Body of pancreas (tissue), 4 donors: ENCODE results near the gene ST3GAL4. TPM values are rescaled to one million over a fixed set of nuclear protein-coding genes. Genes with fewer than 3 reads are reported as not detected.
"Not testable (repeated sequence)": the region's sequence is repeated elsewhere in the genome, so short reads cannot be mapped to it uniquely, and the experiment has no call there.

Experiments
- ATAC-seq: fragments of 150-250 bp; one replicate; pipeline ENCODE4 v1.9.1; 2016
- DNase-seq, 4 donors: peaks; one replicate each; pipeline ENCODE4 v3.0.0-alpha.2; 2019
- H3K27ac ChIP-seq, 4 donors: fragments of 200-600 bp; sonication (generic); 1 replicate in 3 of 4; 2 replicates in 1 of 4; pipeline versions ENCODE4 v1.5.1 to v1.6.1; 2016 to 2019; ENCODE audit warnings: mild to moderate bottlenecking in 1 of 4, mixed read lengths in 1 of 4, moderate library complexity in 1 of 4
- H3K27me3 ChIP-seq, 2 donors: fragments of 200-600 bp; sonication (generic); one replicate each; pipeline ENCODE4 v1.6.0; 2016; ENCODE audit warnings: mild to moderate bottlenecking in 1 of 2
- H3K36me3 ChIP-seq, 2 donors: fragments of 200-600 bp; sonication (generic); replicated peaks in 1 of 2; 2 replicates each; pipeline ENCODE4 v1.5.1; 2016; ENCODE audit warnings: low read depth in 2 of 2; ENCODE audit not compliant: insufficient read depth in 1 of 2
- H3K4me1 ChIP-seq: fragments of 200-600 bp; sonication (generic); one replicate; pipeline ENCODE4 v1.6.0; 2016
- H3K4me3 ChIP-seq, 2 donors: fragments of 200-600 bp; sonication (generic); 1 replicate in 1 of 2; 2 replicates in 1 of 2; pipeline ENCODE4 v1.5.1; 2016 to 2019
- H3K9me3 ChIP-seq, 3 donors: fragments of 200-600 bp; sonication (generic); 1 replicate in 2 of 3; 2 replicates in 1 of 3; pipeline ENCODE4 v1.5.1; 2016
- CTCF ChIP-seq, 7 experiments: fragments of 450-650 bp in 4 of 7; fragments of 200-600 bp in 3 of 7; sonication (generic) in 3 of 7; IDR thresholded peaks; one replicate each; pipeline ENCODE4 v1.5.1; 2016 to 2019; ENCODE audit warnings: antibody characterized with exemption in 7 of 7
- POLR2A ChIP-seq, 3 donors: fragments of 450-650 bp; IDR thresholded peaks; one replicate each; pipeline ENCODE4 v1.6.1; 2016; ENCODE audit warnings: antibody characterized with exemption in 3 of 3, mild to moderate bottlenecking in 2 of 3
- WGBS, 2 donors: methylation state at CpG; one replicate each; pipeline ENCODE4 v1.1.5; 2017; 5-methylcytosine and 5-hydroxymethylcytosine counted together
- intact Hi-C: fragments of 100-400 bp; cut with DNase I; formaldehyde crosslinking; loops from one replicate; pipeline ENCODE4 v1.15.1; 2023
- total RNA-seq, 2 donors: library from RNA; depleted of rRNA; stranded (reverse); fragments of >200 nt; gene quantifications; one replicate each; pipeline ENCODE4 v1.1.0, GENCODE V29; 2016

Gene ST3GAL4
- total RNA-seq, 2 donors from 2014 or later: 7.5 to 14.8 TPM

GRCh38 chr11:126383339-126384335 lies 28.2 kb downstream of the ST3GAL4 start:
- Histone ChIP-seq H3K4me3 (no peak overlapping the region), H3K27me3 (no peaks in the 10 kb centered on the region), H3K27ac (no peak overlapping the region), H3K36me3 (no peaks in the 10 kb centered on the region), H3K4me1 (no peaks in the 10 kb centered on the region), H3K9me3 (no peaks in the 10 kb centered on the region)
- ATAC-seq (no peak), DNase-seq (no peak)
- intact Hi-C loops: no loop called here
- WGBS, 2 donors: 84 to 88% methylated on average over 19 to 20 of the region's 20 CpGs
- TF ChIP-seq CTCF (IDR thresholded peaks at IDR 0.05) (no peak), POLR2A (IDR thresholded peaks at IDR 0.05) (no peak)

DNA sequence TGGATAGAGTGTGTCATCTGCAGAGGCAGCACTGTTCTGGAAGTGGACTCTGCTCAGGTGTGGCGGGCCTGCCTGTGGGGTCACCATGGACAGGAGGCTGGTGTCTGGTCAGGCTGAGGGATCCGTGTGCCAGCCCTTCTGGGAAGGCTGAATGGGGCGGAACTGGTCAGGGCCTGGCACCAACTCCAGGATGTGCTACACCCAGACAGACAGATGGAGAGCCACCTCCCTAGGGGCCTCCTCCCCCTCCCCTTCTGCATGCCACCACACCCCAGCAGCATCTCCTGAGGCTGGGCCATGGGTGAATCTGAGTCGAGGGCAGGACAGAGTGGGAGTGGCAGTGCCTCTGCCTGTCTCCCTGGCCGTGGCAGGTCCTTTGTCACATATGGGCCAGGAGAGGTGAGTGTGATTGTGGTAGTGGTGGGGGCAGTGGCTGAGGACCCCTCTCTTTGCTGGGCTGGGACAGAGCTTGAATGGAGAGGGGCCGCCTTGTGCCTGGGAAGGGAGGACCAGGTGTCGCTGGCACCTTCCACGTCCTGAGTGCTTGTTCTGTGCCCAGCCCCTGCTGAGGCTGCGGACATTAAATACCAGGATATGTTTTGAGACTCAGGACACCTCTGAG lies 29.1 kb downstream of the ST3GAL4 start:
- no peaks in the 10 kb centered on the region for H3K4me1 ChIP-seq
- H3K27me3 ChIP-seq: no peaks in the 10 kb centered on the region
- H3K9me3 ChIP-seq: no peaks in the 10 kb centered on the region
- no peak for DNase-seq
- no peak overlapping the region for H3K4me3 ChIP-seq
- WGBS, 2 donors: 84 to 98% methylated on average over 4 to 8 of the region's 9 CpGs
- no peak for ATAC-seq
- TF ChIP-seq POLR2A (IDR thresholded peaks at IDR 0.05): no peak
- TF ChIP-seq CTCF (IDR thresholded peaks at IDR 0.05): no peak
- H3K27ac ChIP-seq: no peak overlapping the region
- intact Hi-C loops: no loop called here
- no peaks in the 10 kb centered on the region for H3K36me3 ChIP-seq

DNA sequence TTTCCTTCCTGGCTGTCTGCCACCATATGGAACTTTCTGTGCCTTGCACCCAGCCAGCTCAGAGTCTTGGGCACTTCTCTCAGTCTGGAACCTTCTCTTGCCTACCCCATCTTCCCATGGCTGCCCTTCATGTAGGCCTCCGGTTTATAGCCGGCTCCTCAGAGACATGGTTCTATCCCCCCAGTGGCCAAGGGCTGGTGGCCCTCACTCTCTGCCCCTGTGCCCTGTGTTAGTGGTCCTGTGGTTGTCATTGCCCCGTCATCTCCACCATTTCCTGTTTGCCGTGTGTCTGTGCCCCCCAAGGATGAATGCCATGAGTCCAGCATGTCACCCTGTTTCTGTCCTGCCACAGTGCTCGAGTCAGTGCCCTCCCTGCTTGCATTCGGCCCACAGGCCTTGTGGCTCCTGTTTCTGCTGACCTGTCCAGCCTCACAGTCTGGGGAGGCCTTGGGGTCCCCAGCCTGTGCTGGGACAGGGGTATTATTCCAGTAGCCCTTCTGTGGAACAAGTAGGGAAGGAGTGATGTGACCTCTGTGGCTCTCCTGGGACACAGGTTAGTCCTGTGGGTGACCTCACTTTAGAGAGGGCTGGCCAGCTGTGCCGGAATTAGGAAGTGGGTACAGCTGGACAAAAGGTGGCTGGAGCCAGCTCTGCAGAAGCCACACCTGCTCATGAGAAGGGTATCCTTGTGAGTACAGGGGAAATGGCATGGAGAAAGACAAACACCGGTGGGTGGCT lies 30.7 kb downstream of the ST3GAL4 start:
- TF ChIP-seq CTCF (IDR thresholded peaks at IDR 0.05): no peak
- TF ChIP-seq POLR2A (IDR thresholded peaks at IDR 0.05): no peak
- Histone ChIP-seq H3K9me3 (no peaks in the 10 kb centered on the region), H3K4me3 (no peak overlapping the region), H3K27me3 (no peaks in the 10 kb centered on the region), H3K36me3 (no peaks in the 10 kb centered on the region), H3K4me1 (no peaks in the 10 kb centered on the region), H3K27ac (no peak overlapping the region)
- ATAC-seq (no peak), DNase-seq (no peak)
- 62 to 75% methylated on average over 7 to 8 of the region's 8 CpGs for WGBS, 2 donors
- intact Hi-C loops: no loop called here

- H3K9me3 ChIP-seq, ATAC-seq, H3K27me3 ChIP-seq, H3K4me1 ChIP-seq, H3K36me3 ChIP-seq, H3K4me3 ChIP-seq, H3K27ac ChIP-seq, intact Hi-C loops: not testable (repeated sequence)
- 39 to 67% methylated on average over 4 of the region's 5 CpGs for WGBS, 2 donors
- peak in 1 of 4 donors; percentile 37 for DNase-seq
Measured at GRCh38 chr11:126386729-126387071, 31.2 kb downstream of the ST3GAL4 start.

DNA sequence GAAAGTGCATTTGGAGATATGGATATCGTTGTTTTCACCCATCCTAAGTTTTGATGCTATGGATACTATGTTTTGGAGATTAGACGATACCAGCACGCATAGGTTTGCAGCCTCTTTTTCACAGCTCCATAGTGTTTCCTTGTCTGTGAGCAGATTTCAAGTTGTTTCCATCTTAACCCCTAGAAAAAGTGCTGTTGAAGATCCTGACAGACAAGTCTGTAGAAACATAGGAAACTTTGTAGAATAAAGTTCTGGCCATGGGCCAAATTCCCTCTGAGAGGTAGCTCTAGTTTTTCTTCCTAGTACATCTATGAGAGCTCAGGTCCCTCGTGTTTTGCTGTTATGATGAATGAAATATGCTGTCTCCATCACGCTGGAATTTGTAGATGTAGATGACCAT lies 32.4 kb downstream of the ST3GAL4 start:
- Histone ChIP-seq H3K27ac (no peak overlapping the region), H3K4me3 (no peak overlapping the region)
- WGBS, 2 donors: 79 to 81% methylated on average over 5 of the region's 5 CpGs

More for the DNA sequence above, 32.4 kb downstream of the ST3GAL4 start:
- no peaks in the 10 kb centered on the region for H3K27me3 ChIP-seq
- ATAC-seq (no peak), DNase-seq (no peak)
- no peaks in the 10 kb centered on the region for H3K36me3 ChIP-seq
- no peaks in the 10 kb centered on the region for H3K4me1 ChIP-seq
- no peaks in the 10 kb centered on the region for H3K9me3 ChIP-seq
- TF ChIP-seq CTCF (IDR thresholded peaks at IDR 0.05) (no peak), POLR2A (IDR thresholded peaks at IDR 0.05) (no peak)
- intact Hi-C loops: no loop called here
